A673 (cell line): ENCODE data around the gene GNG7.

ENCODE experiments used
- EZH2 ChIP-seq: fragments of 200-600 bp; sonication (generic); IDR thresholded peaks from 2 replicates; pipeline ENCODE4 v1.6.1; 2017; ENCODE audit warnings: borderline replicate concordance, low read depth, mild to moderate bottlenecking, mixed read lengths, antibody characterized with exemption, low read length; ENCODE audit not compliant: poor library complexity, severe bottlenecking
- TF ChIP-seq, protein P1 (sequence below): fragments of 300-800, 200-600 bp; sonication (generic); conservative IDR thresholded peaks from 2 replicates; pipeline ENCODE4 v1.5.1; 2017; ENCODE audit warnings: low read depth, mild to moderate bottlenecking, antibody characterized with exemption, low read length, moderate library complexity, mixed read lengths

- TF ChIP-seq, protein P1, sequence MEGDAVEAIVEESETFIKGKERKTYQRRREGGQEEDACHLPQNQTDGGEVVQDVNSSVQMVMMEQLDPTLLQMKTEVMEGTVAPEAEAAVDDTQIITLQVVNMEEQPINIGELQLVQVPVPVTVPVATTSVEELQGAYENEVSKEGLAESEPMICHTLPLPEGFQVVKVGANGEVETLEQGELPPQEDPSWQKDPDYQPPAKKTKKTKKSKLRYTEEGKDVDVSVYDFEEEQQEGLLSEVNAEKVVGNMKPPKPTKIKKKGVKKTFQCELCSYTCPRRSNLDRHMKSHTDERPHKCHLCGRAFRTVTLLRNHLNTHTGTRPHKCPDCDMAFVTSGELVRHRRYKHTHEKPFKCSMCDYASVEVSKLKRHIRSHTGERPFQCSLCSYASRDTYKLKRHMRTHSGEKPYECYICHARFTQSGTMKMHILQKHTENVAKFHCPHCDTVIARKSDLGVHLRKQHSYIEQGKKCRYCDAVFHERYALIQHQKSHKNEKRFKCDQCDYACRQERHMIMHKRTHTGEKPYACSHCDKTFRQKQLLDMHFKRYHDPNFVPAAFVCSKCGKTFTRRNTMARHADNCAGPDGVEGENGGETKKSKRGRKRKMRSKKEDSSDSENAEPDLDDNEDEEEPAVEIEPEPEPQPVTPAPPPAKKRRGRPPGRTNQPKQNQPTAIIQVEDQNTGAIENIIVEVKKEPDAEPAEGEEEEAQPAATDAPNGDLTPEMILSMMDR, result no peak
- no peak for TF ChIP-seq EZH2
These were observed 116.3 kb downstream of the GNG7 start for GRCh38 chr19:2586196-2586595.
